Dedifferentiated amniotic fluid mesenchymal stem cell (primary cell): ENCODE results near the gene AKR1B15.
A peak's percentile ranks its signal among the peaks of the same experiment; 100 is the strongest.
"Not testable (repeated sequence)": the region's sequence is repeated elsewhere in the genome, so short reads cannot be mapped to it uniquely, and the experiment has no call there.

ENCODE experiments used
- DNase-seq: peaks from one replicate; pipeline ENCODE4 v3.0.0-alpha.2; 2016; ENCODE audit errors: extremely low spot score

AKR1B15 gene

DNA sequence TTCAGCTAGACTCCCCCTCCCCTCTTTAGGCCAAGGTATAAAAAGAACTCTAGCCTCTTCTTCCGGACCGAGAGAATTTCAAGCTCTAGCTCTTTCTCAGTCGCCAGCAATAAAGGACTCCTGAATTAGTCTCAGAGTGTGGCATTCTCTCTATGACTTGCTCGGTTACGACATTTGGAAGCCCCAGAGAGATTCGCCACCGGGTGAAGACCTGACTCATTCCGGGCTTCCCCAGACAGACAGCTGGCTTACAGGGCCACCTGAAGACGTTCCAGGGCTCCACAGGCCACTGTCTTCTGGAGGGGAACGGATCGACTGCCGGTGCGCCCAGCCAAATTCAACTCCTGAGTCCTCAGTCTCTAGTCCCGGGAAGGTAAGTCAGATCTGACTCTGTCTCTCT is at the start of gene AKR1B15:
Gene AKR1B15 (plus strand): TSS at position 234 of the 400 bp plus-strand sequence. CDS start 15,510 bp downstream, outside the sequence.
- DNase-seq, result no peak

DNA sequence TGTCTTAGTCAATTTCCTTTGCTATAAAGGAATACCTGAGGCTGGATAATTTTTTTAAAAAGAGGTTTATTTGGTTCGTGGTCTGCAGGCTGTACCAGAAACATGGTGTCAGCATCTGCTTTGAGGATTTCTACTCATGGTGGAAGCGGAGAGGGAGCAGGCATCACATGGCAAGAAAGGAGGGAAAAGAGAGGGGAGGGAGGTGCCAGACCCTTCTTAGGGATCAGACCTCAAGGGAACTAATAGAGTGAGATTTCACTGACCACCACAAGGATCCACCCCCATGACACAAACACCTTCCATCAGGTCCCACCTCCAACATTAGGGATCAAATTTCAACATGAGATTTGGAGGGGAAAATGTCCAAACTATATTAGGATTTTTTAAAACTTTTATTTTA is 48.5 kb upstream of the AKR1B15 start:
- DNase-seq, result no peak

DNA sequence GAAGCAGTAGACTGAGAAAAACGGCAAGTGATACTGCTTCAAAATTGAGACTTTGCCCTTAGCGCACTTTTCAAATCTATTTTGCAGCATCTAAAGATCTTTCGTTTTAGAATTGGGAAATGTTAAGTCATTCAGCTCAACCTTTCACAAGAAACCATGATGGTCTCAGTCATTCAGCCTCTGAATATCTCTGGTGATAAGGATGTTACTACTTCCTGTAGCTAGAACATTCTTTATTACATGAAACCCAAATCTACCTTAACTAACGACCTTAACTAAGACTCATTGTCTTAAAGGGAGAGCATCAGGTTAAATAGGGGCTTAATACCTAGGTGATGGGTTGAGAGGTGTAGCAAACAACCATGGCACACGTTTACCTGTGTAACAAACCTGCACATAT is 47.9 kb upstream of the AKR1B15 start:
- DNase-seq, result no peak

DNA sequence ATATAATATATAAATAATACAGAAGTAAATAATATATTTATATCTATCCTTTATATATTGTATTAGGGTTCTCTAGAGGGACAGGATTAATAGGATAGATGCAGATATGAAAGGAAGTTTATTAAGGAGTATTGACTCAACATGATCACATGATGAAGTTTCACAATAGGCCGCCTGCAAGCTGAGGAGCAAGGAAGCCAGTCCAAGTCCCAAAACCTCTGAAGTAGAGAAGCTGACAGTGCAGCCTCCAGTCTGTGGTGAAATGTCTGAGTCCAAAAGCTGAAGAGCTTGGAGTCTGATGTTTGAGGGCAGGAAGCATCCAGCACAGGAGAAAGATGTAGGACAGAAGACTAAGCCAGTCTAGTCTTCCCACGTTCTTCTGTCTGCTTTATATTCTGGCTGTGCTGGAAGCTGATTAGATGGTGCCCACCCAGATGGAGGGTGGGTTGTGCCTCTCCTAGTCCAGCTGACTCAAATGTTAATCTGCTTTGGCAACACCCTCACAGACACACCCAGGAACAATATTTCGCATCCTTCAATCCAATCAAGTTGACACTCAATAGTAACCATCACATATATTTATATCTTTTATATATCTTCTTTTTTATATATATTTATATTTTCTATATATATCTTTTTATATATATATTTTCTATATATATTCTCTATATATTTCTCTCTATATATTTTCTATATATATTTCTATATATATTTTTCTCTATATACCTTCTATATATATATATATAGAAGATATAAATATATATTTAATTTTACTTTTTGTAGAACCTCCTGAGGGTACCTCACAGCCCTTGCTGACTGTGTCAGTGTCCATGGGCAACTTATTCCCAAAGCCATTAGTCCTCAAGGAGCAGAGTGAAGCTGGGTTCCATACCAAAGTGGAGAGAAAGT is 46.2 kb upstream of the AKR1B15 start:
- DNase-seq, result no peak

DNA sequence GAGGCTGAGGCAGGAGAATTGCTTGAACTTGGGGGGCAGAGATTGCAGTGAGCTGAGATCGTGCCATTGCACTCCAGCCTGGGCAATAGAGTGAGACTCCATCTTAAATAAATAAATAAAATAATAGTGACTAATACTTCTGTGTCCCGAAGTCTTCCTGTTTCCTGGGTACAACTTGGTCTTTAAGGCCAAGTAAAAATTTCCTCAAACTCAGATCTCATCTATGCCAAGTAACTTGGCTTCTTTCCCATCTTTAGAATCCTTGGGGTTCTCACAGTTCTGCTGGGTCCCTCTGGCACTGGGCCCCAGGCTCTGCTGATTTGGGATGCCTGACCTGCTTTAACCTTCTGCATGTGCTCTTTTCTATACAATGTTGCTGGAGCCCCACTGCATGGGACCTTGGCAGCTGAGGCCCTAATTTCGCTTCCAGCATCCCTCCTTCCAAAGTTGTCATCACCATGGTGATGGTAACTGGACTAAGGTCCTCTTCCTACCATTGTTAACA is 44.2 kb upstream of the AKR1B15 start:
- DNase-seq, result no peak

DNA sequence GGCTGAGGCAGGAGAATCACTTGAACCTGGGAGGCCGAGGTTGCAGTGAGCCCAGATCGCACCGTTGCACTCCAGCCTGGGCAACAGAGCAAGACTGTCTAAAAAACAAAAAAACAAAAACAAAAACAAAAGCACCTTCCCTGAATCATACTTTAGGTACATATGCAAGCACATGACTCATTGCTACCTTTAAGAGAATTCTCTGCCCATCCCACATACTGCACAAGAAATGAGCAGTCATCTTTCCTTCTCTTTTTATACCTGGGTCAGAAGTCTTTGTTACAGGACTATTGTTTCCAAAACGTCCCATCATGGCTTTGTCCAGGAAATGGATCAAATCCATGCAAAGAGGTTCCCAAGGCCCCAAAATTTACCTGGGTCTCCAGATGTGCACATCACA is 43.1 kb upstream of the AKR1B15 start:
- no peak for DNase-seq

DNA sequence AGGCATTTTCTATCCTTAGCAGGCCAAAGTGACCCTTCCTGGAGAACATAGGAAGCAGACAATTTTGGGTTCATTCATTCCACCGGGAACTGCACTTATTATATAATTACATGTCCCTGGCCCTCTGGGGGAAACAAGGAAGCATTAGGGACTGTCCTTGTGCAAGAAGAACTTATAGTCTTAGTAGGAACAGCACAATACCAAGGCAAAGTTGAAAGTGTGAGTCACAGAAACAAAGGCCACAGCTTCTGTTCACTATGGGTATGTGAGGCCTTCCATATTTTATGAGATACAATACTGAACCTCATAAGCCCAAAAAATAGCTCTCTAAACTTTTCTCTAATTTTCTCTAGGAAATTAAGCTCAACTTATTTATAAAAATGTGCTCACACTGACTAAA is 39.9 kb upstream of the AKR1B15 start:
- DNase-seq, result no peak

DNA sequence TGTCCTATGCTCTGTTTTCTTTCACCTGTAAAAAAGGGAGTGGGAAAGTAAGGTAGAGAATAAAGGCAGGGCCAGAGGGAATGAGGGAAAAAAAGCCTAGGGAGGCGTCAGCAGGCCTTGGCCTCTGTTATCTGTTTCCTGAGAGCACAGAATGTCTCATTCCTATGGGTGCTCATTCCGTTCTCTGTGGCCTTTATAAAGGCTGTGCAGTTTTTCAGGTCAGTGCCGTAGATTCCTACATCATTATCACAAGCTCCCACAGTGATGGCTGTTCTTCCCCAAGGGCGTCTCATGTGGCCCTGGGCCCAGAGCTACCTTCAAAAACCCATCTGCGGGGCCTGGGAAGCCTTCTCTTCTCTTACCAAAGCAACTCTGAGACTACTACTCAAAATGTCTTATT is 38.3 kb upstream of the AKR1B15 start:
- DNase-seq, result no peak

DNA sequence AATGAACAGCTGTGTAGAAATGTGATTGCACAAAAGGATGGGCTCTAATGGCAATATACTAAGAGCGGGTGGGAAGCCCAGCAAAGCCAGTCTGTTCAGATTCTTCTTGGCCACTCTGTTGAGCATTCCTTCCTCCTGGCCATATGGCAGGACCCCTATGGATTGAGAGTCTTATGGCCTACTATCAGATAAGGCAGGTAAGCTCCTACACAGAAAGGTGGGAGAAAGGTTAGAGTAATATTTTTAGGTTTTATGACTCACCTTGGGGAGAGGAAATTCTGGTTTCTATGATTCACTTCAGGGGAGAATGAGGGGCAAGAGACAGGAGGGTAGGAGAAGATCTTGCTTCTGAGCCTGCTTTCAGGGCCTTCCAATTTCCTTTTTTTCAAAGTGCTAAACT is 36.6 kb upstream of the AKR1B15 start:
- DNase-seq, result no peak

DNA sequence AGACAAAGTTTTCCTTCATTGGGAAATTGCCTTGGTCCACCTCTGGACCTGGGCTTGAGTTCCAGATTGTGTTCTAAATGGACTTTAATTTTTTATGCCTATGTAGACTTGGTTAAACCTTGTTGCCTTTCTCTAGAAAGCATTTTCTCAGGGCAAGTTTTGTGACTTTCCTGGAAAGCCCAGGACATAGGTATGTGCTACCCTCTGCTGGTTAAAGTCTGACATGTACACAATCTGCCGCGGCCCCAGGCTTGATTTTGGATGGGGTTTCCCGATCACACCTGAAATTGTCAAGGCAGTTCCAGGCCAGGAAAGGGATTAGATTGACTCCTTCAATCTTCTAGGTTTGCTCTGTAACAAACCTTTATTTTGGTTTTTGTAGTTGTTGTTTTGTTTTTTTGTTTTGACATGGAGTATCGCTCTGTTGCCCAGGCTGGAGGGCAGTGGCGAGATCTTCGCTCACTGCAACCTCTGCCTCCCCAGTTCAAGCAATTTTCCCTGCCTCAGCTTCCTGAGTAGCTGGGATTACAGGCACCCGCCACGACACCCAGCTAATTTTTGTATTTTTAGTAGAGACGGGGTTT is 35.6 kb upstream of the AKR1B15 start:
- DNase-seq, result peak; percentile 70

DNA sequence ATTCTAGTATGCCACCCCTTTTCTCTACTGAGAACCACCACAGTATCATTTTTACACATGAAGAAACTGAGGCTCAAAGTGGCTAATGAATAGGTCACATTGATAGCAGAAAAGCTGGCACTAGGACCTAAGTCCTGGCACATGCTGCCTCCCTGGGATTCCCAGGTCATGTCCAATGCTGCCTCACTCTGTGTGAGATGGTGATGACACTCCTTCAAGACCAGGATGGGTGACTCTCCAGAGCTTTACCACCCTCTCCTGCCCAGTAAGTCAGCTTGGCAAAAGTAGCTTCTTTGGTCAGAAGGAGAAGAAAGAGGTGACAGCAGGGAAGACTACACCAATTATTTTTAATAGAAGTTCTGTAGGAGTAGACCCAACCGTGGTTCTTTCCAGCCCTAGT is 34.8 kb upstream of the AKR1B15 start:
- no peak for DNase-seq

DNA sequence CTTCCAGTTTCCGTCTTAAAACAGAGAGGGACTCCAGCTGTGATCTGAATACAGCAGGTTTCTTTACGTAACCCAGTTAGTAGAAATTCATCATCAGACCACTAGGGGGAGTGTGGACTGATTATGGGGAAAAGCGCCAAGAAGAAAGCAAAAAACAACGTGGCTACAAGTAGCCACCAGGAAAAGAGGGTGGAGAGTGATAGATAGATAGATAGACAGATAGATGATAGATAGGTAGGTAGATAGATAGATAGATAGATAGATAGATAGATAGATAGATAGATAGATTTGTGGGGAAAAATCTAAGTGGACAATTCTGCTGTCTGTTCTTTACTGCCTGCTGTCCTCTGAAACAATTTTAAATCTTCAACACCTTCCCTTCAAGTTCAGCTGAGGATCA is 34.2 kb upstream of the AKR1B15 start:
- DNase-seq, result peak; percentile 88

DNA sequence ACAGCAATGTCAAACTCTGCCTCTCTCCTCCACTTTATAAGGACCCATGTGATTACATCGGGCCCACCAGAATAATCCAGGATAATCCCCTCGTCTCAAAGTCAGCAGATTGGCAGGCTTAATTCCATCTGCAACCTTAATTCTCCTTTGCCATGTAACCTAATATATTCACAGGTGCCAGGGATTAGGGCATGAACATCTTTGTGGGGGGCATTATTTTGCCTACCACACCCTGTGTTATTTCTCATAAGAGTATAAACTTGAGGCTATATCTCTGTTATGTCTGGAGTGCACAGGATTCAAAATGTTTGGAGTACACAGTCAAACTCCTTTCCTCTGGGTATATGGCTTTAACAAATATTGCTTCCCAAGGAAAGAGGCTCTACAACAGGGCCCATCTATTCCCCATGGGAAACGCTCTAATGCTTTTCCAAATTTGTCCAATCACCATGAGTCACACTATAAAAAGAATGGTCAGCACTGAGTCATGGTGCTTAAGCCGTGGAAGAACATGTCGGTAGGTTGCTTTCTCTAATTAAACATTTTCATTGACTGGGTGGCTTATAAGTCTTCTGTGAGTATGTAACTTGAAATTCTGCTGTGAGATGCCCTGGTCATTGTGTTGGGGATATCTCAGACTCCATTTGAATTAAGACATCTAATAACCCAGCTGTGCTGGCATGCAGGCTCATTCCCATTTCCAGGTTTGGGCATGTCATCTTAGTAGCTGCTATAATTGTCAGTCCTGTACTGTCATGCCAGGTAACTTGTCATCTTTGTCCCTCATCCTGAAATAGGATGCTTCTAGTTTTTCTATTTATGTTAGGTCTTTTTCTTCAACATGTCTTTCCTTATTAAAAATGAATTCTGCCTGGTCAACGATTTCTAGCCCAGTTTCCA is 33.1 kb upstream of the AKR1B15 start:
- DNase-seq, result peak; percentile 83

DNA sequence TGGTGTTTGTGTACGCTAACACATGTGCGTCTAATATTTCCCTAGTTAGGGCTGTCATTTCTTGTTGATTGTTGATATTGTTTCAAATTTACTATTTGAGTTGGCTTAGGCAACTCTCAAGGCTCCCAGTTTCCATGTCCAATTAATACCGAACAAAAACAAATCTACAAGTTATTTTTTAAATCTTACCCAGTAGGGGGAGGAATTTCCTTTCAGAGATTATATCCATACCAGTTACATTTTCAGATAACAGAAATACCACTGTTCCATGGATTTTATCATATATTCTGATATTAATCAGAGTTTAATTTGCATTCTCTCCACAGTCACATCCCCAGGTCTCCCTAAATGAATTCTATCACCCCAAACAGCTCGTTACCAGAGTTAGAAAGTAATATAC is 28.8 kb upstream of the AKR1B15 start:
- DNase-seq, result no peak

DNA sequence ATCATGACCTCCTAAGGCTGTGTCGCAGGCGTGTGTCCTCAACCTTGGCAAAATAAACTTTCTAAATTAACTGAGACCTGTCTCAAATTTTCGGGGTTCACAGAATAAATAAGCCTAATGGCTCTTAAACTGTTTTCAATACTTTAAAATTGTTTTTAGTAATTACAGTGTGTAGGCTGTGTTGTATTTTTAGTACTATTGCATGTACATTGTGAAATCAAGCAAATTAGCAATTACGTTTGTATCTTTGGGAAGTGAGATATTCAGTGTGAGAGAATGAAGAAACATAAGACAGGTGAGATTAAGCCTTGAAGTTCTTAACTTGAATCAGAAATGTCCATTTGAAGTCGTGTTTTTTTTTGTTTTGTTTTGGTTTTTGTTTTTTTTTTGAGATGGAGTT is 26.3 kb upstream of the AKR1B15 start:
- DNase-seq, result no peak

DNA sequence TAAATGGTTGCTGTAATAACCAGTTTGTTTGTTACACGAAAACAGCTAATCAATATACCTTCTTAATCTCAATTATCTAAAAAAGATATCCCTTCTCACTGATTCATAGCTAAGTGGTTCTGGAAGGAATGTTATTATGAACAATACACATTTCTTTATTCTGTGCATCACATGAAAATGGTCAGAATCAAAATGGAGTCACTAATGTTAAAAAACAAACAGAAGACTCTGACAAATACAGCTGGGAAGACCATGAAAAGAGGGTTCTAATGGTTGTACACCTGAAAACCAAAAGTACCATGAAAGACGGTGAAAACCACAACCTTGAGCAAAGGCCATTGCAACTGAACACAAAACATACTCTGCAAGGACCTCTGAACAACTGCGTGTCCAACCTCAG is 23.5 kb upstream of the AKR1B15 start:
- not testable (repeated sequence) for DNase-seq

DNA sequence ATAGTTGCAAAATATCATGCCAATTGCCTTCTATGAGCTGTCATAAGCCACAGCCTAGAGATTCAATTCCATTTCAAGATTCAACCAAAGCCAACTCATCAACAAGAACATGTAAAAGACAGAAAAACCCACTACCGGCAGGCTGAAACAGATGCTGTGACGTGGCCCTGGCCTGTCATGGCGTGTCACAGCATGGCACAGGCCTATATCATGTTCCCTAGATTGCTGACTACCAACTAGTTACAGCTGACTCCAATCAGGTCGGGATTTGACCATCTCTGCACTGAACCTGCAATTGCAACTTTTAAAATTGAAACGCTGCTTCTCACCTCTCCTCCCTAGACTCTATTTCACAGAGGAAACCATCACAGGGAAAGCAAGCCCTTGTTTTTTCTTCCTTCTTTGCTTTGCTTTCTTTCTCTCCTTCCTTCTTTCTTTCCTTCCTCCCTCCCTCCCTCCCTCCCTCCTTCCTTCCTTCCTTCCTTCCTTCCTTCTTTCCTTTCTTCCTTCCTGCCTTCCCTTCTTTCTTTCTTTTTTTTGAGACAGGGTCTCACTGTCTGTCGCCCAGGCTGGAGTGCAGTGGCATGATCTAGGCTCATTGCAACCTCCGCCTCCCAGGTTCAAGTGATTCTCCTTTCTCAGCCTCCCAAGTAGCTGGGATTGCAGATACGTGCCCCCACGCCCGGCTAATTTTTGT is 22.2 kb upstream of the AKR1B15 start:
- not testable (repeated sequence) for DNase-seq

DNA sequence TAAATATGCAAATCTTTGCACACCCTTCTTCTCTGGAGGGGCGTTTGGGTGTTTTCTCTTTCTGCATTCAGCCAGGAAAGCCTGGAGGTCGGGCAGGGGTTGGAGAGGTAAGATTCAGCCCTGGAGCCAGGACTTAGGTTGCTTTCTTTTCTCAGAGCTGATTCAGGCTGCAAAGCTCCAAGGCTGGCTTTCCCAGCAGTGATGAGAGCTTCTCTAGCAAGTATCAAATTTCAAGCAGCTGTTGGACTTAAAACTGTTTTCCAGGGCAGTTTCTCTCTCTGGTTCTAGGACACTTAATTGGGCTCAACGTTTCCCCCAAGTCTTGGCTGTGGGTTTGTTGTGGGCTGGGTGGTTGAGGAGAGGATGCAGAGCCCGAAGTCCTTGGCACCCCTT is 20.9 kb upstream of the AKR1B15 start:
- peak; percentile 80 for DNase-seq

DNA sequence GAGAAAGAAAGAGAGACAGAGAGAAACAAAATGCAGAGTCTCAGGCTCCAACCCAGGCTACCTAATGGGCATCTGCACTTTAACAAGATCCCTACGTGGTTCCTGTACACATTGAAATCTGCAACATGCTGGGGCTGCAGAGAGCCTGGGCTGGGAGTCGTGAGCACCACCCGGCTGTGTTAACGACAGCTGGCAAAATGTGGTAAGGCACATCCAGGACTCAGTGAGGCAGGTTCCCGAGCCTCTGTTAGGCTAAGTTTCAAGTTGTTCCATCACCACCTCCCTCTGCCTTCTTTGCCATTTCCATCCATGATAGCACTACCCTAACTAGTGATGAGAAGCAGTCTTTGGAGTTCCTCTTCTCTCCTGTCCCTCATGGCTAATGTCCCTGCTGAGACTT is 20.2 kb upstream of the AKR1B15 start:
- DNase-seq, result no peak

DNA sequence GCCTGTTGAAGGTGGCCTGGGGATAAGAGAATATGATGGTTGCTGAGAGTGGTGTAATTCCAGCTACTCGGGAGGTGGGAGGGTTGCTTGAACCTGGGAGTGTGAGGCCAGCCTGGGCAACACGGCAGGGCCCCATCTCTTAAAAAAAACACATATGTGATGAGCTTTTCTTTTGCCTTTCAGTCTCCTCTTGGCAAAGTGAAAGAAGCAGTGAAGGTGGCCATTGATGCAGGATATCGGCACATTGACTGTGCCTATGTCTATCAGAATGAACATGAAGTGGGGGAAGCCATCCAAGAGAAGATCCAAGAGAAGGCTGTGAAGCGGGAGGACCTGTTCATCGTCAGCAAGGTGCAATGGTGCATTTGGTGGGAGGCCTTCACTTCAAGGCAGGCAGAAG is 18.4 kb upstream of the AKR1B15 start:
- DNase-seq, result no peak

DNA sequence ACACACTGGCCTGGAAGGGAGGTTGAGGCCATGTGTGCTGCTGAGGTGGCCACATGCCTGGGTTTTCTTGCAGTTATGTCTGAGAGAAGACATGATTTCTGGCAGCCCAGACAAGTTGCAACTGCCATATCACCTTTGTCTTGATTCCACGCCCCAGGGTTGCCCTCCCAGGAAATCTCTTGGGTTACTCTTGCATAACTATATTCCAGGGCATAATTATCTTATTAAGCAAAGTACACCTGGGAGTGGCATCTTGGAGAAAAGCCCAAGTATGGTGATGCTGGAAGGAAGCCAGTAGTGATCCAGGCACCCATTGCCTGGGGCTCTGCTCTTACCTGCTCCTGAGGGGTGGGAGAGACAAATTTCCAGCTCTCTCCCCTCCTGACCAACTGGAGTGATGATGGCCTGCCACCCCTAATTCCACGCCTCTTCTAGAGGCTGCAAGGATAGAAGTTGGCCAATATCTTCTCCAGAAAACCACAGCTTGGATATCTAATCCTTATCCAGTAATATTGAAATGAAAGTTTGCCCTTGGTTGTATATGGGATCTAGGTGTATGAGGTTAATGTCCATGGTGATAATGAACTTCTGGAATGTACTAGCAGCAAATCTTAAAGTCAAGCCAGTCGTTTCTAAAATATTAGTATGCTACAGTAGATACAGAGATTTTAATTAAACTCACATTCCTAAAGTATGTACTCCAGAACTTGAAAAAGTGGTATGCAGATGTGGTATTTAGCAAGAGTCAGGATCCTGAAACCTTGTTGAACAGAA is 16.5 kb upstream of the AKR1B15 start:
- no peak for DNase-seq
